Nephron (organoid): ENCODE results near the gene KCNJ1.

Source experiments
- H3K27ac Mint-ChIP-seq, 3 experiments: 2 replicates each; pipeline ENCODE4 v1.8.0; 2020; ENCODE audit warnings: mixed read lengths in 3 of 3, mild to moderate bottlenecking in 2 of 3, moderate library complexity in 1 of 3
- H3K27me3 Mint-ChIP-seq: 2 replicates; pipeline ENCODE4 v1.8.0; 2021; ENCODE audit warnings: low read depth, mild to moderate bottlenecking, moderate library complexity, mixed read lengths
- H3K36me3 Mint-ChIP-seq: 2 replicates; pipeline ENCODE4 v1.8.0; 2020; ENCODE audit warnings: low read depth, mixed read lengths
- H3K4me1 Mint-ChIP-seq: 2 replicates; pipeline ENCODE4 v1.8.0; 2020; ENCODE audit warnings: mixed read lengths
- H3K4me3 Mint-ChIP-seq, 3 experiments: 2 replicates each; pipeline ENCODE4 v1.8.0; 2020; ENCODE audit warnings: mild to moderate bottlenecking in 3 of 3, mixed read lengths in 3 of 3, moderate library complexity in 2 of 3
- H3K9me3 Mint-ChIP-seq: 2 replicates; pipeline ENCODE4 v1.8.0; 2020; ENCODE audit warnings: mixed read lengths
- CTCF ChIP-seq, 3 experiments: fragments of 200-600 bp; sonication (generic); IDR thresholded peaks; one replicate each; pipeline ENCODE4 v1.5.0; 2021; ENCODE audit warnings: antibody characterized with exemption in 3 of 3; ENCODE audit not compliant: unreplicated experiment in 3 of 3

KCNJ1 gene

GRCh38 chr11:128813729-128814128, 53.4 kb downstream of the KCNJ1 start:
- H3K9me3 Mint-ChIP-seq = no peaks in the 10 kb centered on the region
- H3K4me3 Mint-ChIP-seq = no peak overlapping the region
- no peak for TF ChIP-seq CTCF (IDR thresholded peaks at IDR 0.05; ENCODE audit: unreplicated experiment in 3 of 3)

GRCh38 chr11:128810784-128811514, 56.1 kb downstream of the KCNJ1 start:
- TF ChIP-seq CTCF (IDR thresholded peaks at IDR 0.05; ENCODE audit: unreplicated experiment in 3 of 3) = no peak
- Mint-ChIP-seq H3K9me3 (no peaks in the 10 kb centered on the region), H3K27me3 (peaks cover 6% of the 10 kb centered on the region), H3K27ac (no peak overlapping the region), H3K36me3 (peaks cover 48% of the 10 kb centered on the region), H3K4me3 (no peak overlapping the region), H3K4me1 (peaks cover 15% of the 10 kb centered on the region)

More at GRCh38 chr11:128813729-128814128, 53.4 kb downstream of the KCNJ1 start:
- peaks cover 16% of the 10 kb centered on the region for H3K4me1 Mint-ChIP-seq
- H3K27me3 Mint-ChIP-seq = peaks cover 8% of the 10 kb centered on the region
- H3K36me3 Mint-ChIP-seq = peaks cover 33% of the 10 kb centered on the region
- no peak overlapping the region for H3K27ac Mint-ChIP-seq

- peaks cover 63% of the 10 kb centered on the region for H3K36me3 Mint-ChIP-seq
- no peak overlapping the region for H3K27ac Mint-ChIP-seq
- H3K27me3 Mint-ChIP-seq = peaks cover 11% of the 10 kb centered on the region
- no peak overlapping the region for H3K4me3 Mint-ChIP-seq
- no peaks in the 10 kb centered on the region for H3K9me3 Mint-ChIP-seq
- peaks cover 2% of the 10 kb centered on the region for H3K4me1 Mint-ChIP-seq
- TF ChIP-seq CTCF (IDR thresholded peaks at IDR 0.05; ENCODE audit: unreplicated experiment in 3 of 3) = no peak
Observed at GRCh38 chr11:128809128-128809527, 58.0 kb downstream of the KCNJ1 start.

- Mint-ChIP-seq H3K4me3 (no peak overlapping the region), H3K36me3 (peaks cover 63% of the 10 kb centered on the region), H3K27me3 (peaks cover 11% of the 10 kb centered on the region), H3K4me1 (peaks cover 12% of the 10 kb centered on the region), H3K27ac (no peak overlapping the region), H3K9me3 (no peaks in the 10 kb centered on the region)
- TF ChIP-seq CTCF (IDR thresholded peaks at IDR 0.05; ENCODE audit: unreplicated experiment in 3 of 3) = no peak
Observed at GRCh38 chr11:128807909-128808308, 59.2 kb downstream of the KCNJ1 start.

- peaks cover 64% of the 10 kb centered on the region for H3K36me3 Mint-ChIP-seq
- no peak for TF ChIP-seq CTCF (IDR thresholded peaks at IDR 0.05; ENCODE audit: unreplicated experiment in 3 of 3)
- peak overlapping the region in 1 of 3 experiments; percentile 0 for H3K27ac Mint-ChIP-seq
- peaks cover 11% of the 10 kb centered on the region for H3K27me3 Mint-ChIP-seq
- H3K4me3 Mint-ChIP-seq = no peak overlapping the region
- H3K4me1 Mint-ChIP-seq = peaks cover 17% of the 10 kb centered on the region
- H3K9me3 Mint-ChIP-seq = no peaks in the 10 kb centered on the region
Observed at GRCh38 chr11:128806506-128807261, 60.4 kb downstream of the KCNJ1 start.
